Measurements from ENCODE around the gene PLD2.

DNA sequence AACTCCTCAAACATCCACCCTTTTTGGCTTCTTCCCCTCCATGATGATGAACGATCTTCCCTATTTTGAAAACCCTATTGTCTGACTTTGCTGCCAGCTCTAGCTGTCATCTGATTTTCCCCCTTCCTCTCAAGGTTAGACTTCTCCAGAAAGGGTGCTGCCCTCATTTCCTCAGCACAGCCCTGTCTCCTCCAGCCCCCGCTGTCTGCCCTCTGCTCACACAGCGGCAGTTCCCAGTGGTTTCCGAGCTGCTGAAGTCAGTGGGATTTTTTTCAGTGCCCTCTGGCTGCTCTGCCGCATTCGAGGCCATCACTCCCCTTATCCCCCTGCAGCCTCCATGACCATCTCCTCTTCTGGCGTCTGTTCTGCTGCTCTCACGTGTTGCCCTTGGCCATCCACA, 65.8 kb downstream of the PLD2 start:
- TF ChIP-seq ZNF140 (CRISPR knock-in tag; IDR thresholded peaks at IDR 0.05) (no peak), RAD21 (CRISPR knock-in tag; conservative IDR thresholded peaks at IDR 0.05 in 1 of 2, IDR thresholded peaks at IDR 0.05 in 1 of 2) (no peak), PML (IDR thresholded peaks at IDR 0.05; ENCODE audit: low read length) (no peak), POLR2A (conservative IDR thresholded peaks at IDR 0.05) (no peak), HEY1 (CRISPR knock-in tag; IDR thresholded peaks at IDR 0.05; ENCODE audit: borderline replicate concordance) (no peak), ZFX (CRISPR knock-in tag; IDR thresholded peaks at IDR 0.05) (no peak), ZNF444 (CRISPR knock-in tag; IDR thresholded peaks at IDR 0.05) (no peak)
- TF ChIP-seq, protein P1, sequence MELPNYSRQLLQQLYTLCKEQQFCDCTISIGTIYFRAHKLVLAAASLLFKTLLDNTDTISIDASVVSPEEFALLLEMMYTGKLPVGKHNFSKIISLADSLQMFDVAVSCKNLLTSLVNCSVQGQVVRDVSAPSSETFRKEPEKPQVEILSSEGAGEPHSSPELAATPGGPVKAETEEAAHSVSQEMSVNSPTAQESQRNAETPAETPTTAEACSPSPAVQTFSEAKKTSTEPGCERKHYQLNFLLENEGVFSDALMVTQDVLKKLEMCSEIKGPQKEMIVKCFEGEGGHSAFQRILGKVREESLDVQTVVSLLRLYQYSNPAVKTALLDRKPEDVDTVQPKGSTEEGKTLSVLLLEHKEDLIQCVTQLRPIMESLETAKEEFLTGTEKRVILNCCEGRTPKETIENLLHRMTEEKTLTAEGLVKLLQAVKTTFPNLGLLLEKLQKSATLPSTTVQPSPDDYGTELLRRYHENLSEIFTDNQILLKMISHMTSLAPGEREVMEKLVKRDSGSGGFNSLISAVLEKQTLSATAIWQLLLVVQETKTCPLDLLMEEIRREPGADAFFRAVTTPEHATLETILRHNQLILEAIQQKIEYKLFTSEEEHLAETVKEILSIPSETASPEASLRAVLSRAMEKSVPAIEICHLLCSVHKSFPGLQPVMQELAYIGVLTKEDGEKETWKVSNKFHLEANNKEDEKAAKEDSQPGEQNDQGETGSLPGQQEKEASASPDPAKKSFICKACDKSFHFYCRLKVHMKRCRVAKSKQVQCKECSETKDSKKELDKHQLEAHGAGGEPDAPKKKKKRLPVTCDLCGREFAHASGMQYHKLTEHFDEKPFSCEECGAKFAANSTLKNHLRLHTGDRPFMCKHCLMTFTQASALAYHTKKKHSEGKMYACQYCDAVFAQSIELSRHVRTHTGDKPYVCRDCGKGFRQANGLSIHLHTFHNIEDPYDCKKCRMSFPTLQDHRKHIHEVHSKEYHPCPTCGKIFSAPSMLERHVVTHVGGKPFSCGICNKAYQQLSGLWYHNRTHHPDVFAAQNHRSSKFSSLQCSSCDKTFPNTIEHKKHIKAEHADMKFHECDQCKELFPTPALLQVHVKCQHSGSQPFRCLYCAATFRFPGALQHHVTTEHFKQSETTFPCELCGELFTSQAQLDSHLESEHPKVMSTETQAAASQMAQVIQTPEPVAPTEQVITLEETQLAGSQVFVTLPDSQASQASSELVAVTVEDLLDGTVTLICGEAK (IDR thresholded peaks at IDR 0.05), result no peak
- TF ChIP-seq, protein P1 (CRISPR knock-in tag; IDR thresholded peaks at IDR 0.05), result no peak
